H1 (cell line): ENCODE measurements around the gene SLIT3. TPM values are rescaled to one million over a fixed set of nuclear protein-coding genes. Genes with fewer than 3 reads are reported as not detected.

Experiments used
- CTCF ChIA-PET: fragments of 300-600 bp; sonication (Branson Sonifier 250); formaldehyde crosslinking; loops from one replicate; lab custom pipeline; 2021; ENCODE audit not compliant: partially characterized antibody; lab: Charles Lee
- POLR2A ChIA-PET: fragments of 300-600 bp; sonication (Branson Sonifier 250); formaldehyde crosslinking; loops from one replicate; lab custom pipeline; 2021; ENCODE audit warnings: inconsistent platforms; ENCODE audit not compliant: partially characterized antibody; lab: Charles Lee
- DNase-seq, 2 experiments: peaks; one replicate each; pipeline versions ENCODE4 v3.0.0 to v3.0.0-alpha.2; 2010 to 2022; ENCODE audit warnings: low spot score in 2 of 2, low read depth in 1 of 2, mixed read lengths in 1 of 2
- FAIRE-seq: peaks from 2 replicates; lab custom pipeline; 2011; peaks lifted over from hg19 to GRCh38; lab: Jason Lieb, UNC
- H2AFZ ChIP-seq: 2 replicates; pipeline ENCODE4 v1.8.1; 2012; ENCODE audit warnings: low read length, inconsistent platforms
- H2AK5ac ChIP-seq: 2 replicates; pipeline ENCODE4 v1.6.1; 2013; ENCODE audit warnings: low read depth, low read length
- H2BK120ac ChIP-seq: replicated peaks from 2 replicates; pipeline ENCODE3; 2013; ENCODE audit warnings: low read depth, low read length, inconsistent platforms
- H2BK12ac ChIP-seq: 2 replicates; pipeline ENCODE4 v1.6.1; 2013; ENCODE audit warnings: low read depth, low read length
- H2BK15ac ChIP-seq: 2 replicates; pipeline ENCODE4 v1.6.1; 2013; ENCODE audit warnings: low read length
- H2BK20ac ChIP-seq: 2 replicates; pipeline ENCODE4 v1.6.1; 2013; ENCODE audit warnings: low read length
- H2BK5ac ChIP-seq: 2 replicates; pipeline ENCODE4 v1.6.1; 2013; ENCODE audit warnings: low read depth, low read length
- H3K14ac ChIP-seq: 2 replicates; pipeline ENCODE4 v1.6.1; 2013; ENCODE audit warnings: inconsistent platforms; ENCODE audit not compliant: insufficient read length
- H3K18ac ChIP-seq: 2 replicates; pipeline ENCODE4 v1.6.1; 2013; ENCODE audit warnings: low read length; ENCODE audit errors: extremely low read depth
- H3K23ac ChIP-seq: 2 replicates; pipeline ENCODE4 v1.6.1; 2013; ENCODE audit warnings: inconsistent platforms; ENCODE audit not compliant: insufficient read length
- H3K23me2 ChIP-seq: 2 replicates; pipeline ENCODE4 v1.6.1; 2013; ENCODE audit warnings: low read depth, low read length
- H3K27ac ChIP-seq: 2 replicates; pipeline ENCODE4 v1.6.1; 2011; ENCODE audit warnings: low read depth, low read length, inconsistent platforms
- H3K27me3 ChIP-seq, 4 experiments: replicated peaks in 1 of 4; 1 replicate in 1 of 4; 2 replicates in 3 of 4; pipeline versions ENCODE4 v1.6.1 to v1.8.1; 2011 to 2013; ENCODE audit warnings: low read length in 3 of 4, mild to moderate bottlenecking in 3 of 4, inconsistent platforms in 2 of 4, mixed read lengths in 2 of 4, moderate library complexity in 1 of 4; ENCODE audit not compliant: control insufficient read depth in 3 of 4, insufficient read depth in 3 of 4; ENCODE audit errors: extremely low read depth in 1 of 4
- H3K36me3 ChIP-seq, 4 experiments: 2 replicates each; pipeline versions ENCODE4 v1.6.1 to v1.8.1; 2011 to 2013; ENCODE audit warnings: mild to moderate bottlenecking in 4 of 4, low read length in 3 of 4, moderate library complexity in 2 of 4, control low read depth in 1 of 4, inconsistent platforms in 1 of 4; ENCODE audit not compliant: insufficient read depth in 4 of 4, control insufficient read depth in 2 of 4
- H3K4ac ChIP-seq: replicated peaks from 2 replicates; pipeline ENCODE3; 2013; ENCODE audit warnings: low read length, low read depth, mixed read lengths, inconsistent platforms; ENCODE audit not compliant: insufficient read length
- H3K4me1 ChIP-seq, 4 experiments: replicated peaks in 1 of 4; 1 replicate in 1 of 4; 2 replicates in 3 of 4; pipeline versions ENCODE4 v1.6.1 to v1.8.1; 2011 to 2013; ENCODE audit warnings: low read length in 3 of 4, inconsistent platforms in 2 of 4, mixed read lengths in 1 of 4; ENCODE audit not compliant: insufficient read depth in 4 of 4, control insufficient read depth in 3 of 4
- H3K4me2 ChIP-seq, 2 experiments: 2 replicates each; pipeline versions ENCODE4 v1.6.1 to v1.8.1; 2011 to 2013; ENCODE audit warnings: low read depth in 2 of 2, low read length in 2 of 2, control low read depth in 1 of 2, inconsistent platforms in 1 of 2, mild to moderate bottlenecking in 1 of 2; ENCODE audit not compliant: insufficient read depth in 1 of 2
- H3K4me3 ChIP-seq, 4 experiments: fragments of 200-600, 300-600 bp in 1 of 4; sonication (generic), shearing (Covaris generic), sonication (Bioruptor Twin) in 1 of 4; 2 replicates each; pipeline versions ENCODE4 v1.5.1 to v1.8.1; 2011 to 2016; ENCODE audit warnings: low read length in 4 of 4, low read depth in 3 of 4, control low read depth in 2 of 4, inconsistent platforms in 2 of 4, mild to moderate bottlenecking in 2 of 4, mixed read lengths in 1 of 4, moderate library complexity in 1 of 4; ENCODE audit not compliant: insufficient read depth in 2 of 4; ENCODE audit errors: extremely low read depth in 1 of 4
- H3K56ac ChIP-seq: replicated peaks from 2 replicates; pipeline ENCODE3; 2013; ENCODE audit warnings: low read depth, mild to moderate bottlenecking, mixed read lengths, low read length, inconsistent platforms; ENCODE audit not compliant: insufficient read length
- H3K79me1 ChIP-seq: 2 replicates; pipeline ENCODE4 v1.6.1; 2013; ENCODE audit warnings: low read depth, low read length, control low read depth
- H3K79me2 ChIP-seq, 2 experiments: 2 replicates each; pipeline versions ENCODE4 v1.6.1 to v1.8.1; 2012 to 2013; ENCODE audit warnings: low read length in 2 of 2, mild to moderate bottlenecking in 2 of 2, inconsistent platforms in 1 of 2; ENCODE audit not compliant: insufficient read depth in 2 of 2, control insufficient read depth in 1 of 2
- H3K9ac ChIP-seq, 4 experiments: replicated peaks in 1 of 4; 1 replicate in 1 of 4; 2 replicates in 3 of 4; pipeline versions ENCODE4 v1.6.1 to v1.8.1; 2011 to 2013; ENCODE audit warnings: low read depth in 3 of 4, low read length in 3 of 4, control low read depth in 2 of 4, mild to moderate bottlenecking in 2 of 4, moderate library complexity in 2 of 4, inconsistent platforms in 1 of 4; ENCODE audit errors: extremely low read depth in 1 of 4
- H3K9me3 ChIP-seq, 2 experiments: 2 replicates each; pipeline versions ENCODE4 v1.6.1 to v1.8.1; 2012 to 2013; ENCODE audit warnings: mild to moderate bottlenecking in 2 of 2, moderate library complexity in 2 of 2, control low read depth in 1 of 2, inconsistent platforms in 1 of 2, low read depth in 1 of 2, low read length in 1 of 2, mixed read lengths in 1 of 2; ENCODE audit not compliant: insufficient read depth in 2 of 2
- H4K20me1 ChIP-seq, 2 experiments: replicated peaks in 1 of 2; 2 replicates each; pipeline versions ENCODE3 to v1.8.1; 2011 to 2013; ENCODE audit warnings: inconsistent platforms in 2 of 2, low read length in 2 of 2, mild to moderate bottlenecking in 1 of 2; ENCODE audit not compliant: insufficient read depth in 2 of 2, control insufficient read depth in 1 of 2
- H4K5ac ChIP-seq: 2 replicates; pipeline ENCODE4 v1.6.1; 2013; ENCODE audit warnings: low read length, low read depth, mixed read lengths, inconsistent platforms; ENCODE audit not compliant: insufficient read length
- H4K8ac ChIP-seq: 2 replicates; pipeline ENCODE4 v1.8.0; 2013; ENCODE audit warnings: mild to moderate bottlenecking, moderate library complexity, low read length, inconsistent platforms; ENCODE audit not compliant: insufficient read depth; ENCODE audit errors: extremely low read depth
- H4K91ac ChIP-seq: replicated peaks from 2 replicates; pipeline ENCODE3; 2013; ENCODE audit warnings: low read length, mixed read lengths, inconsistent platforms; ENCODE audit not compliant: insufficient read length
- BRCA1 ChIP-seq: IDR thresholded peaks from 2 replicates; pipeline ENCODE4 v1.6.1; 2012; ENCODE audit warnings: low read depth, low read length, improper control_type of control experiment
- E2F6 ChIP-seq: IDR thresholded peaks from 2 replicates; pipeline ENCODE4 v1.6.1; 2012; ENCODE audit warnings: inconsistent platforms
- FOSL1 ChIP-seq: IDR thresholded peaks from 2 replicates; pipeline ENCODE4 v1.6.1; 2011; ENCODE audit warnings: mild to moderate bottlenecking, low read depth, low read length, moderate library complexity; ENCODE audit not compliant: insufficient read depth
- KDM1A ChIP-seq: fragments of 200-600, 300-600 bp; sonication (generic); IDR thresholded peaks from 2 replicates; pipeline ENCODE4 v1.7.1; 2016; ENCODE audit warnings: mild to moderate bottlenecking, low read length, borderline replicate concordance
- MAX ChIP-seq: IDR thresholded peaks from 2 replicates; pipeline ENCODE4 v1.6.1; 2012; ENCODE audit warnings: inconsistent platforms
- NANOG ChIP-seq: IDR thresholded peaks from 2 replicates; pipeline ENCODE4 v1.6.1; 2011; ENCODE audit warnings: low read length, low read depth, mild to moderate bottlenecking, inconsistent platforms; ENCODE audit not compliant: insufficient read depth, poor library complexity, severe bottlenecking
- NRF1 ChIP-seq: IDR thresholded peaks from 2 replicates; pipeline ENCODE4 v1.6.1; 2011; ENCODE audit warnings: mild to moderate bottlenecking, low read depth, low read length, improper control_type of control experiment
- PHF8 ChIP-seq: fragments of 200-600 bp; sonication (generic); conservative IDR thresholded peaks from 2 replicates; pipeline ENCODE4 v1.7.1; 2012; ENCODE audit warnings: low read depth, mild to moderate bottlenecking, inconsistent platforms, low read length, moderate library complexity
- RBBP5 ChIP-seq: IDR thresholded peaks from 2 replicates; pipeline ENCODE4 v1.7.1; 2012; ENCODE audit warnings: low read depth, mild to moderate bottlenecking, inconsistent platforms, low read length, moderate library complexity, borderline replicate concordance
- USF2 ChIP-seq: IDR thresholded peaks from 2 replicates; pipeline ENCODE4 v1.6.1; 2011; ENCODE audit warnings: low read length, improper control_type of control experiment
- WGBS, 2 experiments: shearing (Covaris generic) in 1 of 2; methylation state at CpG; one replicate each; pipeline versions ENCODE4 v1.1.6 to v1.1.7; 2013 to 2015; ENCODE audit warnings: low lambda C conversion rate in 2 of 2, mixed read lengths in 2 of 2, inconsistent platforms in 1 of 2, low coverage in 1 of 2, missing lambda C conversion rate in 1 of 2; ENCODE audit not compliant: insufficient replicate concordance in 2 of 2, insufficient coverage in 1 of 2, insufficient read length in 1 of 2; ENCODE audit errors: extremely low coverage in 1 of 2, missing lambda C conversion rate in 1 of 2; 5-methylcytosine and 5-hydroxymethylcytosine counted together
- polyA plus RNA-seq, 7 experiments: library from polyadenylated mRNA; depleted of rRNA in 3 of 7; stranded (reverse) in 5 of 7; unstranded in 2 of 7; fragments of >200 nt in 5 of 7; fragments of 200-250 nt in 2 of 7; gene quantifications; 1 replicate in 5 of 7; 2 replicates in 1 of 7; 4 replicates in 1 of 7; pipeline versions ENCODE4 v1.2.1 to v1.2.3, GENCODE V29; 2011 to 2013; ENCODE audit warnings: missing spikeins in 2 of 7, mixed read lengths in 2 of 7
- total RNA-seq: library from RNA; stranded (reverse); fragmentation: NEBNext Ultra II Directional; extraction: Animal tissue kit (Norgen Biotek cat#: 25700); gene quantifications from 2 replicates; pipeline ENCODE4 v1.2.1, GENCODE V29; 2021

Gene SLIT3
- total and polyA plus RNA-seq, 2 of the 8 experiments (the other 6 are each of a cell fraction or from before 2014, with no cell fraction given) = 1.1 to 1.2 TPM

GRCh38 chr5:168656633-168657032 lies 644.3 kb downstream of the SLIT3 start:
- Histone ChIP-seq H3K27me3 (no peaks in the 10 kb centered on the region), H2BK20ac (no peak overlapping the region), H2BK120ac (no peak overlapping the region), H2BK15ac (no peak overlapping the region), H3K9ac (no peak overlapping the region), H3K79me1 (no peaks in the 10 kb centered on the region), H3K4ac (no peak overlapping the region), H3K56ac (no peak overlapping the region), H4K5ac (no peak overlapping the region), H2BK12ac (no peak overlapping the region), H4K8ac (no peak overlapping the region), H3K27ac (no peak overlapping the region), H3K23me2 (no peaks in the 10 kb centered on the region), H2AFZ (no peak overlapping the region), H3K4me2 (no peak overlapping the region), H3K14ac (no peak overlapping the region), H3K23ac (no peak overlapping the region), H4K91ac (no peak overlapping the region), H3K9me3 (no peaks in the 10 kb centered on the region), H2AK5ac (no peak overlapping the region), H4K20me1 (no peaks in the 10 kb centered on the region), H3K4me1 (0 out of 7 replicates have a peak, but pooled peaks cover 0 to 3% (median 0%) of the 10 kb centered on the region in 4 experiments), H3K18ac (no peak overlapping the region), H3K36me3 (no peaks in the 10 kb centered on the region), H3K79me2 (no peaks in the 10 kb centered on the region), H2BK5ac (no peak overlapping the region), H3K4me3 (no peak overlapping the region)
- POLR2A ChIA-PET = no interaction called here
- DNase-seq = peak in 1 of 2 experiments; percentile 3
- WGBS, 2 experiments = 81% methylated on average over 3 of the region's 3 CpGs; no CpG with 5 or more reads in 1 of the 2 experiments
- peak; percentile 24 for FAIRE-seq
- CTCF ChIA-PET = interaction anchor here (0.7 to 1.3 kb wide), 4 partner anchors 14 to 25 kb away, joined by 3 to 5 read pairs (median 4); no protein-coding TSS in a partner anchor
- TF ChIP-seq NRF1 (no peak), PHF8 (no peak), FOSL1 (no peak), NANOG (no peak), BRCA1 (no peak), RBBP5 (no peak), USF2 (no peak), E2F6 (no peak), KDM1A (no peak), MAX (no peak)
